GM11168 (cell line): ENCODE results near the gene MOB1A.
"Not testable (repeated sequence)": the region's sequence is repeated elsewhere in the genome, so short reads cannot be mapped to it uniquely, and the experiment has no call there.

Experiments used
- in situ Hi-C: fragments of 300-500 bp; cut with MboI; formaldehyde crosslinking; loops from one replicate; pipeline ENCODE4 v1.12.0; 2022; ENCODE audit warnings: low sequenced_read_pairs; ENCODE audit not compliant: unreplicated experiment

Gene MOB1A

GRCh38 chr2:74149570-74150319 is 28.9 kb downstream of the MOB1A start:
- in situ Hi-C loops, result no loop called here

GRCh38 chr2:74149247-74149525 is 29.5 kb downstream of the MOB1A start:
- in situ Hi-C loops, result no loop called here

GRCh38 chr2:74148457-74149246 is 30.0 kb downstream of the MOB1A start:
- in situ Hi-C loops, result no loop called here

GRCh38 chr2:74147727-74148456 is 30.8 kb downstream of the MOB1A start, which contains the start of gene BOLA3:
Gene BOLA3, minus strand, starts transcription at chr2:74147912. Its CDS starts 38 bp downstream, at chr2:74147874.
- in situ Hi-C loops, result no loop called here

- in situ Hi-C loops, result no loop called here
Measured at GRCh38 chr2:74146929-74147726, 31.6 kb downstream of the MOB1A start.

- in situ Hi-C loops, result no loop called here
Measured at GRCh38 chr2:74142340-74142739, 36.3 kb downstream of the MOB1A start.

GRCh38 chr2:74138600-74139323 is 39.9 kb downstream of the MOB1A start:
- in situ Hi-C loops, result no loop called here

- in situ Hi-C loops, result no loop called here
Measured at GRCh38 chr2:74137651-74138599, 40.8 kb downstream of the MOB1A start.

GRCh38 chr2:74131901-74132300 is 46.8 kb downstream of the MOB1A start:
- in situ Hi-C loops, result no loop called here

- in situ Hi-C loops, result no loop called here
Measured at GRCh38 chr2:74130211-74130995, 48.3 kb downstream of the MOB1A start.

GRCh38 chr2:74128206-74128605 is 50.5 kb downstream of the MOB1A start:
- in situ Hi-C loops, result no loop called here

GRCh38 chr2:74123955-74124354 is 54.7 kb downstream of the MOB1A start:
- in situ Hi-C loops, result not testable (repeated sequence)

GRCh38 chr2:74121846-74122245 is 56.8 kb downstream of the MOB1A start:
- in situ Hi-C loops, result not testable (repeated sequence)

- in situ Hi-C loops, result no loop called here
Measured at GRCh38 chr2:74119912-74120825, 58.5 kb downstream of the MOB1A start.

- in situ Hi-C loops, result no loop called here
Measured at GRCh38 chr2:74119339-74119738, 59.3 kb downstream of the MOB1A start.

GRCh38 chr2:74111380-74111779 is 67.3 kb downstream of the MOB1A start:
- in situ Hi-C loops, result no loop called here

- in situ Hi-C loops, result no loop called here
Measured at GRCh38 chr2:74110537-74110936, 68.1 kb downstream of the MOB1A start.
